Right lung (tissue), 5 donors: ENCODE data around the gene NUMA1. TPM values are rescaled to one million over a fixed set of nuclear protein-coding genes. Genes with fewer than 3 reads are reported as not detected.

ENCODE experiments used
- DNase-seq, 2 donors: peaks; one replicate each; pipeline ENCODE4 v3.0.0-alpha.2; 2013
- polyA plus RNA-seq, 5 donors: library from polyadenylated mRNA; unstranded; fragments of 120-200 nt; gene quantifications; one replicate each; pipeline versions ENCODE4 v1.2.1 to v1.2.3, GENCODE V29; 2013; ENCODE audit warnings: inconsistent platforms in 1 of 5, low replicate concordance in 1 of 5; ENCODE audit not compliant: insufficient read length in 5 of 5, insufficient read depth in 1 of 5

The NUMA1 gene
- polyA plus RNA-seq, 5 donors, result 285 to 353 (median 311) TPM

DNA sequence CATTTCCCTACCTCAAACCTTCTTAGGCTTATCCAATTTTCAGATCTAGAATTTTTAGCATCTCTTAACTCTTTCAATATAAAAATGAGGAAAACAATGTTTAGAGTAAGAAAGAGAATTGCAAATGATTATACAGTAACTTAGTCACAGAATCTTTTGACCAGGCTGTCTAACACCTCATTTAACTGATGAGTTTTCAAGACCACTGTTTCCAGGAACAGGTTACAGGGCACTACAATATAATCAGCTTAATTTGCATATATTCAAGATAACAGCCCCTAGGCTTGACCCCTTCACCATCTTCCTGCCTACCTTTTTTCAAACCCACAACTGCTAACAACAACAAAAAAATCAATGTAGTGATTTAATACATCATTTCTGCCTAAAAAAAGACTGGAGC, 12.7 kb downstream of the NUMA1 start:
- DNase-seq, result no peak

DNA sequence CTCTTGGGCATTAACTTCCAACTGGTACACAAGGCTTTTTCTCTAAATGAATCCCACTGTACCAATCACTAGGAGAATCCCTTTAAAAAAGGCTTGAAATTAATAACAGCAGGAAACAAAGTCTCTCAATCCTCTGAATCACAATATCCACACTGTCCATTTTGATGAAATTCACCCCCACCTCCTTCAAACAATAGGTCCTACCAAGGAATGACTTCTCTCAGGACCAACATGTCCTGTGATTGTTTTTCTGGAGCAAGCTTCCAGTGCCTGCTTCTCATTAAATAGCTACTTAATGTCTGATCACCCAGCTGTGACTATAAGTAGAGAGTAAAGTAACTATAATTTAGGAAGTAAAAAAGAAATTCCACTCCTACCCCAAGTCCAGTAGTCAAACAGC, 13.1 kb downstream of the NUMA1 start:
- DNase-seq, result no peak

DNA sequence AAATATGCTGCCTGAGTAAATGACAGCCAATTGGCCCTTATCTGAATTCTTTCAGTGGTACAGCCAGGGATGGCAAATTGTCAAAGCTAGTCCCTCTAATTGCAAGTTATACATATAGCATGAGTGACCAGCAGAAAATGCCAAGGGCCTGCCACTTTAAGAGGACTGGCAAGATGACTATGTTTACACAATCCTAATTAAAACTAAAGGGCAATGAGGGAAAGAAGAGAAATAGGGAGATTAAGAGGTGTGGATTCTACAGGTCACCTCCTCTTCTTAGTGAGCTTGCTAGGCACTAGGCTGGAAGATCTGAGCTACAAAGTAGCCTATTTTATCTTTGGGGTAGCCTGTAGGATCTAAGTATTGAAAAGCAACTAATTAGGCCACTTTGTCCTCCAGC, 13.5 kb downstream of the NUMA1 start:
- no peak for DNase-seq

DNA sequence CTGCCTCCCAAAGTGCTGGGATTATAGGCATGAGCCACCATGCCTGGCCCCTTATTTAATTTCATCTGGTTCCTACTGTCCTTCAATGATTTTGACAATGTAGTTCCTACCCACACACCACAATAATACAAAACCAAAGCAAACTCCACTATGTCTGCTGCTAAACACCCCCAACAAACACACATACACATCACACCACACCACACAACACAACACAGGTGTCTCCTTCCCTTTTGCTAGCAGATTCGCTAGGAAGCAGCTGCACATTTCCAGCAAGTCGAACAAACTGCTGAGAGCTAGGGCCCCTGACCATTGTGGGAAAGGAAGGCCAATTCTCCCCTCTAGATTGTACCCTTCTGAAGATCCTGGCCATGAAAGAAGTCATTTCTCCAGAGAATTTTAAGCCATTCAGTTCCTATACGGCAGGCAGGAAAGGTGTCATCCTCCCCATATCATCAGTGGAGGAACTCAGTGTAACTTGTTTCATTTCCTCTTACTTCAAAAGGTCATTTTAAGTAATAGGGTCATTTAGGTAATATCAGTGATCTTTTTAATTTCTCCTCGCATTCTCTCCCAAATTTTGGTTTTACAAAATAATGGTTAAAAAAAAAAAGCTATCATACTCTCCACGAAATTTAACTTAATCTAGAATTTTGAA, 18.5 kb downstream of the NUMA1 start:
- DNase-seq, result no peak

DNA sequence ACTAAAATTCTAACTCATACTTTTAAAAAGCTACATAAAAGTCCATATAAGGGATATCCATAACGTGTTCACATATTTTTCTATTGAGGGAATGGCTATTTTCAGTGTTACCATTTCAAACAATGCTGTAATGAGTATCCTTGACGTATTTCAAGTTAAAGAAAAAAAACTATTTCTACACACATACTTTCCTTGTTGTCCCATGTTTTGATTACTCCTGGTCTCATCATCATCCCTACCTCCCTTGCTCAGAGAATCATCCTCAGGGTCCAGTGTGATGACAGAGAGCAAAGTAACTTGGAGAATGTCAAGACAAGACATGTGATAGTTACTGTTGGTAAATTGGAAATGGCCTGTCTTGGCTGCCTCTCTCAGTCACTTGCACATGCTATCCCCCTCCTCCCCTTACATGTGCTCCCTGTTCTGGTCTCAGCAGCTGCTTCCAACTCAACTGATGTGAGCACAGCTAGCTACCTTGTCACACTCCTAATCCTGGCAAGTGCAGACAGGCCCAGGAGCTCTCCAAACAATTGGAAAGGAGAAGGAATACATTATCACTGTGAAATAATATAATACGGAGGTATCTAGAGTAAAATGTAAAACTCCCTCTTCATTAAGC, 21.8 kb downstream of the NUMA1 start:
- no peak for DNase-seq

DNA sequence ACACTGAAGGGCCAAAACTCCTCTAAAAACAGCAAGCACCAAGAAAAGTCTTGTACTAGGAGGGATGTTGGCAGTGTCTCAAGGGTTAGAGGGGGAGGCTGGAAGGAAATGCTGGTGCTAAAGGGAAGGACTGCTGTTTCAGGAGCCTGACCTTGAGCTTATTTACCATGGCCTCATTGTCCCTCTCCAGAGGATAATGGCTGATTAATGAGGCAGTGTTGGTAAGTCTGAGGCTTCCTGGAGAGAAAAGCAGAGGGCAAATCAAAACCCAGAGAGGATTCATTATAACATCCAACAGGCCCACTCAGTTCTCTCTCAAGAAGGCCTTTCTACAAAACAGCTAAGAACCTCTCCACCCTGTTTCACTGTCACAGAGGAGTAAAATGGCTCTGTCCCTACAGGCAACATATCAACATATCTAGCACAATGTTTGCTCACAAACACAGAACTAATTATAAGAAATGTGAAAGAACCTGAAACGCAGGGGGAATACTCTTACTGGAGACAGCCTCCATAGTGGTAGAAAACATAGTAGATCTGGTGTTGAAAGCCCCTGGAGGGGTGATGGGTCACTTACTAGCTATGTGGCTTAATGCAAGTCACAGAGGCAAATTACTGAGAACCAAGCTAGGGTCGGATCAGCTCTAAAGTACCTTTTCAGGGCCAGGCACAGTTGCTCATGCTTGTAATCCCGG, 31.4 kb downstream of the NUMA1 start:
- DNase-seq, result no peak

DNA sequence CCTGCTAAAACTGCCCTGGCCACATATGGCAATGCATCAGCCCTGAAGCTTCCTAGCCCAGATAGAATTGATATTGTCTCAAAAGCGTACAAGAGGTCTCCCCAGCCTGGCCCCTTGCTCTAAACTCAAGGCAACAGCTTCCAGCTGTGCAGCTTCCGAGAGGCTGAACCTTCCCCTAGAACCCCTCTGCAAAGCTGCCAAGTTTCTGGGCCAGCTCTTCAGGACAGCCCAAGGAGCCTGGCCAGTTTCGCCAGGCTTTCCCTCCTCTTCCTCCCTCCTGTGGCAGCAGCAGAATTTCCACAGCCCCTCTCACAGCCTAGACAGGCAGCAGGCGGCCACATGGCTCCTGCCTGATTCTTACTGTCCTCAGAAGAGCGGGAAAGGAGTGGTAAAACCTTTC, 34.5 kb downstream of the NUMA1 start:
- DNase-seq, result peak; percentile 70 to 73

DNA sequence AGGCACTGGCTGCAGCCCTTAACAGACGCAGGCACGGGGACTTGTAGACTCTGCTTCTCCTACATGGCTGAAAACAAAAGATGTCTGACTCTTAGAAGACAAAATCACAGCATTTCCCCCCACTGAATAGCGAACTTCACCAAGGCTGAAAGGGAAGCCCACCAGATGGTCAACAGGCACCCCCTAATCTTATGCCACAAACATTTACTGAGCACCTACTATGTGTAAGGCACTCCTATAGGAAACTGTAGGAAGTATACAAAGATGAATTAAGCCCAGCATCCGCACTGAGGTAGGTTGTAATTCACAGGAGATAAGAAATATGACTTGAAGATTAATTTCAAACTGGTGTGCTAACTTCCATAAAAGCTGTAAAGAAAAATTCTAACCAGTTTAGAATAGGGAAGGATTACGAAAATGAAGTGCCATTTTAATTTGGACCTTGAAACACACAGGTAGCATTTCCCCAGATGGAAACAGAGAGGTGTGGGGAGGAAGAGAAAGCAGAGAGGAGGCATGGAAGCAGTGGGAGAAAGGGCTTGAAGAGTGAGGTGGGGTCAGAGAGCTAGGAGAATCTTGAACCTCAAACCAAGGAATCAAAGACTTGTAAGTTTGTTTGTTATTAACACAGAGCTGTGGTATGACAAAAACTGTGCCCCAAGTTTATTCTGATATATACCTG, 38.1 kb downstream of the NUMA1 start:
- no peak for DNase-seq

DNA sequence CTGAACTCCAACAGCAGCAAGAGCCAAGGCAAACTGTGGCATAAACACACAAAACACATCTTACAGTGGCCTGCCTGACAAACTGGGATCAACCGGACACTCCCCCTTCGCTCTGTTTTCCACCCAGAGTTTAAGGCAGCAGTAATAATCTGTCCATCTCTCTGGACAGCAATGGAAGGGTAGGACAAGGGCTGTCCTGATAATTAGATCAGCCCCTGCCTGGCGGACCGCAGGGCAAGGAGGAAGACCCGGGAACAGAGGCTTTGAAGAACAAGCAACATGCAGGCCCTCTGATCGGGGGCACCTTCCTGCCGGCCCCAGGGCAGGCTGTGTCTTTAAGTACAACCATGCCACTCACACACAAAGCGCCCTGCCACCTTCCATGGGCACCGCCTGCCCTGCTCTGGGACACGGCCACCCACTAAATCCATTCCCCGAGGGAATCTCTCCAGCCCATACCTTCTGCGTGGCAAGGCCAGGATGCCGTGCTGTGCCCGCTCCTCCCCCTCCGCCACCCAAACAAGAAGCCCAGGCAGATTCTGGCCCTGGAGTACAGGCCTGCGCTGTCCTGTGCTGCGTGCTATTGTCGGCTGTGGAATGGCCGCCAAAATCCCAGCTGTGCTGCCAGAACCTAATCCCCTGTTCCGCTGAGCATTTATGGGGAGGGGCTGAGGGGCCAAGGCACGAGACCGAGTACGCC, 38.8 kb downstream of the NUMA1 start:
- DNase-seq, result peak; percentile 81 to 83

DNA sequence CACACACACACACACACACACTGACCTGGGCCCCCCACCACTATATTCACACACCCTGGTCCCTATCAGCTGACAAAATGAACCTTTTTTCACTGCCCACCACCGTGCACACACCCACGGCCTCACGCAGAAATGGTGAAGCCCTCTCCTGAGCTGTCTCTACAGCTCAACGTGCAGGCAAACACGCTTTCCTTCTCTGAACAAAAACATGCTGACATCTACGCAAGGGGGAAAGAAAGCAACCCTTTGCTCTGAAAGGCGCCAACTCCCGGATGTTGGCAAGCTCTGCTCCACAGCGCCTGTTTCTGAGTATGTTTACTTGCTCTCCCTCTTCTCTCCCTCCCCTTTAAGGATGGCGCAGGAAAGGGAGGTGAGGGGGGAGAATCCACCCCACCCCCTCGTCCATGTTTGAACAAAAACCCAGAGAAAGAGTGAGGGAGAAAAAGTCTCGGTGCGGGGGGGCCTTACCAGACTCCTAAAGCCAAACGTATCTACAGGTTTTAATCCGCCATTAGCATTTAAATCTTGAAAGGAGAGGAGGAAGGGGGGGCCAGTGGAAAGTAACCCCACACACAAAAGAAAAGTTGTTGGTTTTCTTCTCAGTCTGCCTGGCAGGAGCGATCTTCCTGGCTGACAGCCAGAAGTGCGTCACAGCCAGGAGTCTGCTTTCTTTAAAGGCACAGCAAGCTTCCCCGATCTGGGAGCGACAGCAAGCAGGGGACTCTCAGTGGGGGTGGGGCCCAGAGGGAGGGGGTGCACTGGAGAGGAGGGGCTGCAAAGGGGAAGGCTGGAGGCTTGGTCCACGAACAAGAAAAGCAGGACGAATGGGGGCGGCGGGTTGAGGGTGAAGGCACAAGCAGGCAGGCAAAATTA, 39.6 kb downstream of the NUMA1 start:
- DNase-seq, result peak; percentile 98 to 99

DNA sequence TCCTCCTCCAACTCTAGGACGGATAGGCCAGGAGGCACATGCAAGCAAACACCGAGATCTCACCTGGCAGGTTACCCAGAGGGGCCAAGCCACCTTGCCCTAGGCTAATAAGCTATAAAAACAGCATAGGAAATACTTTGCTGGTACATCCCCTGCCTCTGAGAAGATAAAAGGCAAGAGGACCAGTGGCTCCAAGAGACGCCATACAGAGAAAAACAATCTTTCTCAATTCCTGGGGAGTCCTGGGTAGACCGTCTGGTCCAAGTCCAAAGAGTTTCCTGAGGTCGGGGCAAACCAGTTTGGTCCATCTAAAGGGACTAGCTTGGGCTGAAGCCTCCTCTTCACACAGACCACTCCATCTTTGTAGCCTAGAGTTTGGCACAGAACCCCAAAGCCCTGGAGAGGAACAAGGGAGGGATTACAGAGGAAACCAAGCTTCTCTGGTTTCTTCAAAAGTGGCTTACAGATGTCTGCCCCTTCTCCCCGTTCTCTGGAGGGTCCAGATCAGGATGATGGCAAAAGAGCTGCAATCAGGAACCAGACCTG, 40.4 kb downstream of the NUMA1 start:
- no peak for DNase-seq

DNA sequence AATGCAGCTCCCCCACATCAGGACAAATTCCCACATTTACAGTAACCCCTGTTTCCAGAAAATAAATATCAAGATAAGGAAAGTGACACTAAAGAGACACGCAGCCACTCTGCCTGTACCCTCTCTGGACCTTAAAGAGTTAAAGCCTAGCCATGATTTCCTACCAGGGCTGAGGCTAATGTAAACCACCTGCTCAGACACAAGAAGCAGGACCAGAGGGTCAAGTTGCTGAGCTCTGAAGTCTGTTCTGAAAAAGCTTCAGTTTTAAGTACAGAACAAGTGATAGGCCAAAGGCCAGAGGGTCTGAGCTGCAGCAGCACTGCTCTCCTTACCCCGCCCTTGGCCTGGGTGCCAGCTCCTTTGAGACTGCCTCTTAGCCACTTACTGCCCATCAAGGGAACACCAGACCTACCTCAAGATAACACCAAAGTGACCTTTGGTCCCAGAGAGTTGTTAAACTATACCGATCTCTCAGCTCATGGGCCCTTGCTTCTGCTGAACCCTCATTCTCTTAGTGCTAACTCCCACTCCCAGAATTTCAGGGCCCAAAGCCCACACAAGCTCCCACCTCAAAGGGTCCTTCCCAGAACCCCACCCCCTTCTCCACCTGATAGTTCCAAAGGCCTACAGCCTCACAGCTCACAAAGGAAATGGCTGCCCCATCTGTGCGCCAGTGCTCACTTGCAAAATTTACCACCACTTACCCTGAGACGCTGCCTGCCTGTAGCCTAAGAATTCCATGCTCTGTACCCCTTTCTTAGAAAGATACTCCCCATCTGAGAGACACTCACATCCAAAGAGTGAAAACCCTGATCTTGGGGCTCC, 41.1 kb downstream of the NUMA1 start:
- peak in 1 of 2 donors; percentile 58 for DNase-seq

DNA sequence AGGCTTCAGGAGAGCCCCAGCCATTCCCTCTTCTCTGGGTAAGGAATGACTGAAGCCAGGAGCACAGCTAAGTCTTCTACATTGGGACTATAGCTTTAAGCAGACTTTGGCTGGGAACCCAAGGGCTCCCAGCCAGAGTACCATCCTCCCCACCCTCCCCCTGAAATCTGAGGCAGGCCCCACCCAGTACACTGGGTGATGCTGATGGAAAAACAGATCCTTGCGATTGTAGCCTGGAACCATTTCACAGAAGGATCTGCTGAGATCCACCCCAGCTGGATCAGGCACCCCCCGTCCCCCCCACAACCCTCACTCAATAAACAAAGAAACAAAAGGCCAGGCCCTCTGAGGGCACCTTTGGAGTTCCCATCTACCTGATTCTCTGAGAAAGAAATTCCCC, 41.9 kb downstream of the NUMA1 start:
- DNase-seq, result peak; percentile 63 to 75

DNA sequence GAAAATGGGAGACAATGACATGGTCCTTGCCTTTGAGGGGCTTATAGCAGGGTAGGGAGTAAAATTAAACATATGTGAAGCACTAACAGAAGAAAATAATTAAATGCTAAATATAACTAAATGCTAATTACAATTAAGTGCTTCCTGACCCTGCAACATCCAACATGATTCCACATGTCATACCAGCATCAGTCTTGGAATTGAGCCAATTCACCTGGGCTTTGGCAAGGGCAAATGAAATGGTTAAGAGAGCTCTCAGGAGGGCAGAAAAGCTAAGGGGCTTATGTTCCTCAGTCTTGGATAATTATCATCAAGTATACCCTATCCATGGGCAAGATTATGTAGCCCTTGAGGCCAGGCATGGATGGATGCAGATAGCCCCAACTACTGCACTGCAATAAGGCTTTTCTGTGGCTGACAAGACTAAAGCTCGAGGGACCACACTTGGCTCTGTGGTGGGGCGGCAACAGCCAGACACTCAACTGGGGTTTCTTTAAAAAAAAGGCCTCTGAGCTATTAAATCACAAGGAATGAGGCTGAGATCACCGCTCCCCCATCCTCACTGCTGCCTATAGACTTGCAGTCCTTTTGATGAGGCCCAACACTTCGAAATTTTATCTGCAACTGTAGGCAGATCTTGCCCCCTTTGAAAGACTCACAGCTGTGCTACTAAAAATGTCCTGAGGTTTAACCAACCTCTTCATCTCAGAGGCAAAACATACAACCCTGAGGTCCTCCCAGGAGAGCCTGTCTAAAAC, 42.6 kb downstream of the NUMA1 start:
- no peak for DNase-seq

DNA sequence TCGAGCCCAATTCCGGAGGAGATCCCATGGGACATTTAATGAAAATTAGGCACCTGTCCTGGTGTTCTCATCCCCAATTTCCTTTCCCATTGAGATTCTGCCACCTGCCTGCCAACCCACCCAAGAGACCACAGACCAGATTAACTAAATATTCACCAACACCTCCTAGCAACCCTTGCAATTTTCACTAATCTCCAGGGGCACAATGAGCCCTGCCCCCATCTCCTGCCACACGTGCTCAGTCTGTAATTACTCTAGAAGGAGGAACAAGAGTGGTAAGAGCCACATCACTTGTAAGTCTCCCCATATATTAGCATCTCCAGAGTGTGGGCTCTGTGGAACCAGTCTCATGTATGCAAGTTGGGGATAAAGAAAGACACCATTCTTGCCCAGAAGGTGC, 43.7 kb downstream of the NUMA1 start:
- no peak for DNase-seq

DNA sequence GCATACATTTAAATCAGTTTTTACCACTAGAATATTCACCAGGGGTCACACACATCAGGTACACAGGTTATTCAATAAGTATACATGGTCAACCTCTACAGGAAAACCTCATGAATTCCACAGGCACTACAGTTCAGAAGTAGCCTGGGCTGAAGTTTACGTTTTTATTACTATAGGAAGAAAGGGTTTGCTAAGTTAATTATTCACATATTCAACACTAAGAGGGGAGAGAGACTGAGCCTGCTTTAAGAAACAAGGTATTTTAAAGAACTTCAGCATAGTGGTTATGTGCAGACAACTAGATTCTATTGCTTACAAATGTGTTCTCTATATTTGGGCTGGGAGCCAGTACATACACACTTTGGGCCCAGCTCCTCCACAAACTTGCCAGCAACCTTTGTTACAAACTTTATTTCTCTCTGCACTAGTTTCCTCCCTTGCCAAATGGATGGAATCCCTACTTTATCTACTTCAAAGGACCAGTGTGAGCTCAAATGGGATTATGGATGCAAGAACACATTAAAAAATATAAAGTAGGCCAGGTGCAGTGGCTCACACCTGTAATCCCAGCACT, 49.8 kb downstream of the NUMA1 start:
- DNase-seq, result no peak

DNA sequence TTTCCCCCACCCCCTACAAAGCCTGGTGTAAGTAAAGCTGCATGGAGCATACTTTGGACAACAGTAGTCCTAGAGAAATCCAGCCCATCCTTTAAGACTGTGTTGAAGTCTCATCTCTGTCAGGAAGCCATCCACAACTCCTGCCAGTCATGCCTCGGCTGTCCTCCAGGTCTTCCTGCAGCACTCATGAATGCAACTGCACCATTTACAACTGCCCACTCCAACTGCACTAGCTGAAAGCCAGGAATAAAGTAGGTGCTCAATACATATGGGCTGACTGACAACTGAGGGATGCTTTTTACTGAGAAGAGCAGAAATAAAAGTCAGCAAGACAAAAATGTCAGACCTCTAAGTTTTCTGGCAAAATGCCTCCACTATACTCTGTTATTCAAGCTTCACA, 54.3 kb downstream of the NUMA1 start:
- DNase-seq, result no peak

DNA sequence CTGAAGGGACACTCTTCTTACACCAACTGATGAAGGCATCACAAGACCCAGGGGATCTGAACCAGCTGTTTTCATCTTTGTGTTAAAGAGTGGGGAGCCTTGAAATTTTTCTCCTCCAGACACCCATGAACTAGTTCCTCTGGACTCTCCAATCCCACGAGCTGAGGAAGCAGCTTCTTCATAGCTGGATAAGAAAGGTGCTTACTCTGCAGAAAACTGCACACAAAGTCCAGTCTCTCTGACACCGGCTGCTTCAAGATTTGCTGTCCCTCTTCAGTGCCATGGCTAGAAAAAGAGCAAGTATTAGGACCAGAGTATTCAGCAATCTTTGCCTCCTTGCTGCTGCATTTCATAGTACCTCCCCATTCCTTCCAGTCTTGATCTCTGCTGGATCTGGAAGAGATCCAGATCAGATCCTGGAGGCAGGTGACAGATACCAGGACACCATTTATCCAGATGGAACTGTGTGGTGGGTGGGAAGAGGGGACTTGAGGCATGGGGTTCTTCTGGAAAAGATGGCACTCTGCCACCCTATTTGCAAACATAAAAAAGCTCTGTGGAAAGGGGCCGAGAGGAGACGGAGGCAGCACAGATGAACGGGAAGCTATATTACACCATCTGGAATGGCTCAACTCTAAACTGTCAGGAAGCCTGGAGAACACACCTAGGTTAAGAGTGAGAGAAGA, 56.1 kb downstream of the NUMA1 start:
- no peak for DNase-seq
